GM21576 (cell line): Measurements from ENCODE around the gene UBAP1L.
"Not testable (repeated sequence)": the region's sequence is repeated elsewhere in the genome, so short reads cannot be mapped to it uniquely, and the experiment has no call there.

ENCODE experiments used
- ATAC-seq: cut with Tn5 transposase; IDR thresholded peaks from one replicate; pipeline ENCODE4 v1.9.1; 2021; ENCODE audit warnings: mild to moderate bottlenecking, moderate library complexity; ENCODE audit not compliant: unreplicated experiment

The UBAP1L gene

GRCh38 chr15:65085207-65085753 lies 29.7 kb downstream of the UBAP1L start:
- ATAC-seq, result no peak

DNA sequence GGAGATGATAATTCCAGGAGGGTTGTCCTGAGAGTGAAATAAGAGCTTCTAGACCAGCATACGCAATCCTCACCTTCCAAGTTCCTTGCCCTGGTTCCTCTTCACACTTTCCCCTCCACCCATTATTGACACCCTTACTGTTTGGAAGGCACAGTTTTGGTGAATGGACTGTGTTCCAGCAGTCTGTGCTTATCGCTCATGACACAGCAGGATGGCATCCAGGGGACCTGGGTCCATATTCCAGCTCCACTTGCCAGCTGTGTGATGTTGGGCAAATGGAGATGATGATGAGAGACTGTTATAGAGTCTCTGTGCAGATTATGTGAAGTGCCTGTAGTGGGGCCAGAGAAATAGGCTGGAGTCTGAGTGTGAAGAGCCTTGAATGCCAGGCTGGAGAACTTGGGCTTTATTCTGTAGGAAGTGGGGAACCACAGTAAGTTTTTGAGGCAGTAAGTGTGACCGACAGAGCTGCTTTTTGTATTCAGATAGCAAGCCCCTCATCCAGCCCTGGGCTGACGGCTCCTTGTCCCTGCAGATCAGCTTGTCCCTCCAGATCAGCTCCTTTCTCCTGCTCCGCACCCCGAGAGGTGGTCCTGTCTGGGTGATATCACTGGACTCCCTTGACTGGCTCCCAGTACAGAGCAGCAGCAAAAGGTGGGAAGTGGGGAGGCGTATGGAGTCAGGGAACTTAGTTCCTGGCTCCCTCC lies 30.3 kb downstream of the UBAP1L start:
- ATAC-seq, result no peak

GRCh38 chr15:65083262-65083701 lies 31.7 kb downstream of the UBAP1L start:
- no peak for ATAC-seq

DNA sequence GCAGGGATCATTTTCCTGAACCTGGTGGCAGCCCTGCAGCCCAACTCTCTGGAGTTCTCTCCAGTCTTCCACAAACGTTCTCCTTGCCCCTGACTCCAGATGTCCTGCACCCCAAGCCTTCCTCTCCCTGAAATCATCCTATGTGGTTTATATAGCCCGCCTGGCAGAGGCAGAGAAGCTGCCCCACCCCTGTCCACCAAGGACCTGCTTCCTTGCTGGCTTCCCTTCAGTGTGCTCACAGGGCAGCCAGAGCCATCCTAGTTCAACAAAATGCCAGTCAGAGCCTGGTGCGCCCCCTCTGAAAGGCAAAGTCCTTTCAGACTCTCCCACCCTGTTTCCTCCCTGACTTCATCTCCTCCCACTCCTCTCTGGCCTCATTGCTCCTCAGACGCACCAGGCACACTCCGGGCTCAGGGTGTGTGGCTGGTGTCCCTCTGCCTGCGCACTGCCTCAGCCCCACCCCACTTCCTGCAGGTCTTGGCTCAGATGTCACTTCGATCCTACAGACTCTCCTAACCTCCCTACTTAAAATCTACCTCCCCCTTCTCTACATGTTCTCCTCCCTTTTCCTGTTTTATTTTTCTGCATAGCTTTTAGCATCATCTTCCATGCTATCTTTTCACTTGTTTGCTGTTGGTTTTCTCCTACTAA lies 32.6 kb downstream of the UBAP1L start:
- ATAC-seq, result no peak

DNA sequence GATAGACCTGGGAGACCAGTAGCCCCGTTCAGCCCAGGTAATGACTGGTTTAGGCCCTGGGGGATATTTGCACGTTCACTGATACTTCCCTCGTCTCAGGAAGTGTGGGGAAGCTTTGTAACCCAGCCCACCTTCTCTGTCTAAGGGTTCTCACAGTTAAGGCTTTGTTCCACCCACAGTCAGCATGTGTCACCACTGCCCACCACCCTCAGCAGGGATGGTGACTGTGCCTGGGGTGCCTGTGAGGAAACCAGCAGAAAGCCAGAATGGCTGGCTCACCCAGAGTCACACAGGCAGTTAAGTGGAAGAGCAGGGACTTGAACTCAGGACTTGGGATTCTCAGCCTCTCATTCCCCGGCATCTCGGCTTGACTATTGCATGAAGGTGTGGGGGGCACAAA lies 33.2 kb downstream of the UBAP1L start:
- ATAC-seq, result no peak

DNA sequence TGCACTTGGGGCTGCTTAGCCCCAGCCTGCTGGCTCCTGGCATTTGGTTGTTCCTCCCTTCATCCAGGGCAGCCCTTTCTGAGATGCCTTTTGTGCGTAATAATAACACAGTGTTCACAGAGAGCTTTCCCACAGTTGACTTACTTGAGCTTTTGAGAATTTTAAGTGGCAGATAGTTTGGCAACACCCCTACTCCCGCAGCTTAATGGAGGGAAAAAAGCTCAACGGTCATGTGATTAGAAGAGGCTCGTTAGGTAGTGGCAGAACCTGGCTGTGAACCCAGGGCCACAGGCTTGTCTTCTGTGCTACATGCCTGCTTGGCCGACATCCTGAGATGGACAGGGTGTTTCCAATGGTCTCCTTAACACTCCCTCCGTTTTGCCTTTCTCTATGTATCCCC lies 33.7 kb downstream of the UBAP1L start:
- ATAC-seq, result no peak

DNA sequence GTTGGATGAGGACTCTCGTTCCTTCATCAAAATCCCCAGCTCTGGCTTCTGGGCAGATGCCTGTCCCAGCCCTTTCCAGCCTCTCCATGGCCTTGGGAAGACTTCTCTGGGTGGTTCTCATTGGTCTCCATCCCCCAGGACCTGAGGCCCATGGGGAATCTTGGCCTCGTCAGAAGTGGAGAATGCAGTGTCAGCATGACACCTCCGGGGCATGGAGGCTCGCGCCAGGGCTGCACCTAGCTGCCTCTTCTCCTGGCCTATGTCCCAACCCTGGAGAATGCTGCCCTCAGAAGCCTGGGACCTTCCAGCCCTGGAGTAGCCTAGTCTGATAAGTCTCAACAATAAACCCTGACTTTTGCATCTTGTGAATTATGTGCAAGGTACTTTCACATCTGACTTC lies 35.4 kb downstream of the UBAP1L start:
- no peak for ATAC-seq

- ATAC-seq, result no peak
Measured at GRCh38 chr15:65077981-65078352, 37.0 kb downstream of the UBAP1L start.

- no peak for ATAC-seq
Measured at GRCh38 chr15:65077291-65077980, 37.6 kb downstream of the UBAP1L start.

GRCh38 chr15:65076486-65077290 lies 38.3 kb downstream of the UBAP1L start, which contains the start of gene KBTBD13:
Gene KBTBD13, plus strand, starts transcription at chr15:65076746. Its CDS starts 70 bp downstream, at chr15:65076816.
- ATAC-seq, result no peak

GRCh38 chr15:65075607-65076395 lies 39.2 kb downstream of the UBAP1L start:
- ATAC-seq, result not testable (repeated sequence)

- ATAC-seq, result not testable (repeated sequence)
Measured at GRCh38 chr15:65074946-65075345, 40.1 kb downstream of the UBAP1L start.

DNA sequence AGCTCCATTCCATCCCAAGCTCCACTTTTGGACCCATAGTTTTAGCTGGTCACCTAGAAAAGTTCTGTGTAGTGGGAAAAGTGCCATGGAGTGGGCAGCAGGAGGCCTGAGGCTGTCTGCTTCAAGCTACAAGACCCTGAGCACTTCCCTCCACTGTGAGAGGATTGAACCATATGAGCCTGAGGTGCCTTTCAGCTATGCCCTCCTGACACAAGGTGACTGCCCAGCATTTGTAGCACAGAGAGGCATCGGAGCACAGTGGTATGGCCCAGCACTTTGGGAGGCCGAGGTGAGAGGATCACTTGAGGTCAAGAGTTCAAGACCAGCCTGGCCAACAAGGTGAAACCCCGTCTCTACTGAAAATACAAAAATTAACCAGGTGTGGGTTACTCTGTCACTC lies 42.4 kb downstream of the UBAP1L start:
- ATAC-seq, result no peak

- no peak for ATAC-seq
Measured at GRCh38 chr15:65072027-65072426, 43.0 kb downstream of the UBAP1L start.

DNA sequence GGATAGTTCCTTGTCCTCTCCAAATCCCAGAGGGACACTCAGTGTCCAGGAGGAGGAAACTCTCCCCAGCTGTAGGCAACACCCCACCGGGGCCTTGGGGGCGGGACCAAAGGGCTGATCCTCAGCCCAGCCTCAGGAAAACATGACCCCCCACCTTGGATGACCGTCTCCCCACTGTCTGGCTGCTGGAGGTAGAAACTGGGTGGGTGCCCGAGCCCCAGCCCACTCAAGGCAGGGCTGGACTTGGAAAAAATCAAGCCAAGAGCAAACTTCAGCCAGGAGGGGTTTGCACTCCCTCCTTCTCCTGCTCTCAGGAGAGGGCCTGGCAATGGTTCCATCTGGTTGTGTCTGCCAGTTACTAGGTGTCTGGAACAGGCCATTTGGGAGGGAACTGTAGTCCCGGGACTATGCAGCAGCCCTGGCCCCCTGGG lies 43.6 kb downstream of the UBAP1L start:
- ATAC-seq, result no peak

- no peak for ATAC-seq
Measured at GRCh38 chr15:65069779-65070546, 45.0 kb downstream of the UBAP1L start.

GRCh38 chr15:65069179-65069578 lies 45.8 kb downstream of the UBAP1L start:
- ATAC-seq, result no peak

- no peak for ATAC-seq
Measured at GRCh38 chr15:65068403-65068788, 46.6 kb downstream of the UBAP1L start.
